Thymus (tissue), 11 donors: ENCODE data around the gene PRKAG2. TPM values are rescaled to one million over a fixed set of nuclear protein-coding genes. Genes with fewer than 3 reads are reported as not detected.

Source experiments
- DNase-seq, 9 donors: peaks; one replicate each; pipeline ENCODE4 v3.0.0-alpha.2; 2013; ENCODE audit warnings: low spot score in 9 of 9, low read depth in 6 of 9, missing footprints in 1 of 9
- H3K27ac ChIP-seq, 2 donors: one replicate each; pipeline ENCODE4 v1.5.1; 2013; ENCODE audit warnings: control low read depth in 1 of 2, low read depth in 1 of 2, low read length in 1 of 2, mild to moderate bottlenecking in 1 of 2, moderate library complexity in 1 of 2
- H3K27me3 ChIP-seq, 2 donors: one replicate each; pipeline ENCODE4 v1.5.1; 2013; ENCODE audit warnings: low read length in 1 of 2; ENCODE audit not compliant: control insufficient read depth in 2 of 2, insufficient read depth in 1 of 2
- H3K36me3 ChIP-seq, 2 donors: one replicate each; pipeline ENCODE4 v1.5.1; 2013; ENCODE audit warnings: low read length in 1 of 2, mild to moderate bottlenecking in 1 of 2, moderate library complexity in 1 of 2; ENCODE audit not compliant: control insufficient read depth in 2 of 2, insufficient read depth in 2 of 2
- H3K4me1 ChIP-seq, 2 donors: one replicate each; pipeline ENCODE4 v1.5.1; 2013; ENCODE audit warnings: low read length in 2 of 2; ENCODE audit not compliant: control insufficient read depth in 2 of 2, insufficient read depth in 2 of 2
- H3K4me3 ChIP-seq, 2 donors: one replicate each; pipeline ENCODE4 v1.5.1; 2013; ENCODE audit warnings: low read length in 2 of 2, control low read depth in 1 of 2, mild to moderate bottlenecking in 1 of 2
- H3K9me3 ChIP-seq, 2 donors: one replicate each; pipeline ENCODE4 v1.5.1; 2013; ENCODE audit warnings: low read length in 1 of 2, mild to moderate bottlenecking in 1 of 2; ENCODE audit not compliant: control insufficient read depth in 2 of 2, insufficient read depth in 1 of 2
- WGBS: extraction: QIAGEN DNeasy Blood & Tissue Kit; methylation state at CpG from one replicate; pipeline ENCODE4 v1.1.7; 2013; 5-methylcytosine and 5-hydroxymethylcytosine counted together
- polyA plus RNA-seq: library from polyadenylated mRNA; stranded (reverse); fragments of 200-250 nt; gene quantifications from one replicate; pipeline ENCODE4 v1.2.3, GENCODE V29; 2013
- total RNA-seq: library from RNA; stranded (reverse); fragments of 120-200 nt; gene quantifications from one replicate; pipeline ENCODE4 v1.2.4, GENCODE V29; 2013
- donor health status: healthy.

PRKAG2 gene
- total and polyA plus RNA-seq, 2 donors: 5.1 to 33.7 TPM

DNA sequence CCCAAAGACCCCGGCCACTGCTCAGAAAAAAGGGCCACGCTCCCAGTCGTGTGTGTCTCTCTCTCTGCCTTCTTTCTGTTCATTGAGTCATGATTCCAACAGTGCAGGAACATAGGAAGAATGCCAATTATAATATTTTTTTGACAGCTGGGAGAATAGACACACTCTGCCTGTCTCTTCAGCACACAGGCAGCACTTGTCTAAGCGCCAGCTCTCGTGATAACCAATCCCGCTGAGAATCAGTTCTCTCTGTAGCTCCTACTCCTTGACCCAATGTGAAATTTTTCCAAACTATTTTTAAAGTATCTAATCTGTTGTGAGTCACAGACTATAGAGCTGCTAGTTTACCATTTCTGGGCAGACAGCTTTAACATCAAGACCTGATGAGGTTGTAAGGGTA is 211.5 kb downstream of the PRKAG2 start:
- H3K27ac ChIP-seq: no peak overlapping the region
- no peaks in the 10 kb centered on the region for H3K4me1 ChIP-seq
- no peaks in the 10 kb centered on the region for H3K36me3 ChIP-seq
- no peaks in the 10 kb centered on the region for H3K27me3 ChIP-seq
- DNase-seq: no peak
- H3K4me3 ChIP-seq: no peak overlapping the region
- WGBS: 95% methylated on average over 6 of the region's 6 CpGs
- no peaks in the 10 kb centered on the region for H3K9me3 ChIP-seq

DNA sequence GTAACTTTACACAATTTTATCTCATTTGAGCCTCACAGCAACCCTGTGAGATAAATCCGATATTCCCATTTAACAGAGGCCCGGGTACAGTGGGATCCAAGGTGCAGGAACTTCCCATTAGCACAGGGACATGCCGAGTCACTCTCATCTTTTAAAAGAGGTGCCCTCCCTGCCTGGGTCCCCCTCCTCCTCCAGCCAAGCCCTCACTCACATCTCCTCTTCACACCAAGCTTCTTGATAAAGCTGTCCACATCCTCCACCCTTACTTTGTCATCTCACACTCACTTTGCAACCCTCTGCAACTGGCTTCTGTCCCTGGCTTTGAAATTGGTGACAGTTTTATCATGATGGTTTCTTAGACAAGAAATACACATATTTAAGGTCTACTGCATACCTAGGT is 212.6 kb downstream of the PRKAG2 start:
- no peaks in the 10 kb centered on the region for H3K27me3 ChIP-seq
- H3K4me3 ChIP-seq: no peak overlapping the region
- no peaks in the 10 kb centered on the region for H3K4me1 ChIP-seq
- no peak overlapping the region for H3K27ac ChIP-seq
- H3K9me3 ChIP-seq: no peaks in the 10 kb centered on the region
- H3K36me3 ChIP-seq: no peaks in the 10 kb centered on the region
- WGBS: 99% methylated on average over 3 of the region's 3 CpGs
- no peak for DNase-seq

- no peak overlapping the region for H3K27ac ChIP-seq
Observed at GRCh38 chr7:151663382-151664100, 213.4 kb downstream of the PRKAG2 start.

GRCh38 chr7:151662251-151662826 is 214.6 kb downstream of the PRKAG2 start:
- 94% methylated on average over 7 of the region's 7 CpGs for WGBS
- H3K4me3 ChIP-seq: no peak overlapping the region
- H3K27me3 ChIP-seq: no peaks in the 10 kb centered on the region
- no peaks in the 10 kb centered on the region for H3K36me3 ChIP-seq
- no peak for DNase-seq
- H3K27ac ChIP-seq: no peak overlapping the region
- no peaks in the 10 kb centered on the region for H3K4me1 ChIP-seq
- H3K9me3 ChIP-seq: no peaks in the 10 kb centered on the region

More at GRCh38 chr7:151663382-151664100, 213.4 kb downstream of the PRKAG2 start:
- Histone ChIP-seq H3K36me3 (no peaks in the 10 kb centered on the region), H3K4me1 (no peaks in the 10 kb centered on the region), H3K4me3 (no peak overlapping the region), H3K9me3 (no peaks in the 10 kb centered on the region), H3K27me3 (no peaks in the 10 kb centered on the region)
- 95% methylated on average over 13 of the region's 13 CpGs for WGBS
- no peak for DNase-seq

DNA sequence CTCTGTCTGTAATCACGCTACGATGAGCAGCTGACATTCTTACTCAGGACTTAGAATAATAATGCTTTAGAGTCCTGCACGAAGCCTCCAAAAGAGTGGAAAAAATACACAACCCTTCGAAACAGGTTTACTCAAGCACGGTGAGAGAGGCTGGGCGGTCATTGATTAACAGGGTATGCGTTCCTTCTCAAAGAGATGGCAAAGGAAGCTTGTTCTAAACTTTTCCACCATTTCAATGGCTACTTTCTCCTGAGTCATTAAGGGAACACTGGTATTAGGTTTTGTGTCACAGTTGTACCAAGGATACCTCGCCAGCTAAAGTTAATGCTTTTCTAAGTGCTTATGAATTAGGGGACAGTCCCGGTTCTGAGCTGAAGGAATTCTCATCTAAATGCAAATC is 215.3 kb downstream of the PRKAG2 start:
- no peak overlapping the region for H3K27ac ChIP-seq
- DNase-seq: no peak
- WGBS: 98% methylated on average over 9 of the region's 9 CpGs
- no peaks in the 10 kb centered on the region for H3K4me1 ChIP-seq
- H3K9me3 ChIP-seq: no peaks in the 10 kb centered on the region
- no peaks in the 10 kb centered on the region for H3K36me3 ChIP-seq
- H3K27me3 ChIP-seq: no peaks in the 10 kb centered on the region
- no peak overlapping the region for H3K4me3 ChIP-seq

DNA sequence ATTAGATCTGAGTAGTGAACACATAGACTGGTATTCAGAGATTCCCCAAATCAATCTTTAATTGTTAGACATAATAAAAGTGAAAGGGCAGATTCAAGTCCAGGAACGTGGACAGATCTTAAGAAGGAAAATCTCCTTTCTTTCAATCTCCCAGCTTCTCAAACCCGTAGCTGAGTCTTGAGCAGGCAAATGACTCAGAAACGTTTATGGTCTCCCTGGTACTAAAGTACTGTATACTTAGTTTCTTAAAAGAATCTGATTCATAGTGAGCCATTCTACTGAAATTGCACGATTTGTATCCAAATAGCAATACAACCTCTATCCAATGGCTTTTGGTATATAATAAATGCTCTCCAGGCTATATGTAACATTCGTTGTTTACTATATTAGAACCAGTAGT is 216.8 kb downstream of the PRKAG2 start:
- 96% methylated on average over 5 of the region's 5 CpGs for WGBS
- H3K4me1 ChIP-seq: no peaks in the 10 kb centered on the region
- no peak for DNase-seq
- H3K27ac ChIP-seq: no peak overlapping the region
- no peaks in the 10 kb centered on the region for H3K27me3 ChIP-seq
- H3K4me3 ChIP-seq: no peak overlapping the region
- no peaks in the 10 kb centered on the region for H3K9me3 ChIP-seq
- H3K36me3 ChIP-seq: no peaks in the 10 kb centered on the region

DNA sequence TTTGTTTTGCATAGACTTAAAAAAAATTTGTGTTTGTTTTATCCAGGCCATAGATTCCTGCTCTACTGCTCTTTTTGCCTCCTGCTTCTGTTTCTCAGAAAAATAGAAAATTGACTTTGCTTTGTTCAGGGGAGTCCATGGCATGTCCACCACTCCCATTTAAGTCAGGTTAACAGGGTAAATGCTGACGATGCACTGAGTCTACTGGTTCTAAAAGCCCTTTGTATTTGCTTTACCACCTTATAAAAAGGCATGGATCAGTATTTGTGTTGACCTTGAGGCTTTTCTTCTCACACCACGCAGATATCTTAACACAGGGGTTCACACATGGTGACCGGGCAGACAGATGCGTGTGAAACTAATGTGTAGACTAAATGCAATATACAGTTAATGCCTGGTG is 217.7 kb downstream of the PRKAG2 start:
- Histone ChIP-seq H3K27me3 (no peaks in the 10 kb centered on the region), H3K4me3 (no peak overlapping the region), H3K4me1 (no peaks in the 10 kb centered on the region), H3K27ac (no peak overlapping the region), H3K9me3 (no peaks in the 10 kb centered on the region), H3K36me3 (no peaks in the 10 kb centered on the region)
- WGBS: 96% methylated on average over 4 of the region's 4 CpGs
- DNase-seq: no peak

GRCh38 chr7:151658778-151659177 is 218.1 kb downstream of the PRKAG2 start:
- Histone ChIP-seq H3K4me1 (no peaks in the 10 kb centered on the region), H3K4me3 (no peak overlapping the region), H3K36me3 (no peaks in the 10 kb centered on the region), H3K27me3 (no peaks in the 10 kb centered on the region), H3K27ac (no peak overlapping the region), H3K9me3 (no peaks in the 10 kb centered on the region)
- no peak for DNase-seq
- WGBS: 96% methylated on average over 1 of the region's 1 CpG

GRCh38 chr7:151657173-151657572 is 219.7 kb downstream of the PRKAG2 start:
- no peaks in the 10 kb centered on the region for H3K4me1 ChIP-seq
- H3K4me3 ChIP-seq: no peak overlapping the region
- DNase-seq: no peak
- H3K27me3 ChIP-seq: no peaks in the 10 kb centered on the region
- no peak overlapping the region for H3K27ac ChIP-seq
- H3K36me3 ChIP-seq: no peaks in the 10 kb centered on the region
- H3K9me3 ChIP-seq: no peaks in the 10 kb centered on the region
- WGBS: 93% methylated on average over 3 of the region's 3 CpGs
